ENCODE results near the gene LPAR2. TPM values are rescaled to one million over a fixed set of nuclear protein-coding genes. Genes with fewer than 3 reads are reported as not detected.
A peak's percentile ranks its signal among the peaks of the same experiment; 100 is the strongest.

The LPAR2 gene
- total RNA-seq, 4 donors from 2014 or later: 0.78 to 3.5 (median 2.3) TPM

DNA sequence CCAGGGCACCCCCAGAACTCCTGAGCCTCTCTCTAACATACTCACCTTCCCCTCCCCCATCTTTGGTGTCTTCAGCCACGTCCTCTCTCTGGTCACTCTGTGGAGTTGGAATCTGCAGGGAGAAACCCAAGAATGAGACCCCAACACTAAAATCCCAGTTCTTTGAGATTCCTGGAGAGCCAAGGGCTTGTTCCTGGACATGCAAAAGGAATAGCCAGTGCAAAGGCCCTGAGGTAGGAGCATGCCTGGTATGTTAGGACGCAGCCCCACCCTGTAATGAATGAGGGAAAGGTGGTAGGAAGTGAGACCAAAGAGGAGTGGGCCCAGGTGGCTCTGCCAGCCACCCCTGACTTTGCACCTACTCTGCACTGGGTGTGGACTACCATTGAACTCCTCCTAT is 2.4 kb upstream of the LPAR2 start:
- 100% methylated on average over 1 of the region's 2 CpGs; no CpG with 5 or more reads in 1 of the 2 donors for WGBS, 2 donors (ENCODE audit: low coverage in 1 of 2)
- H3K27ac ChIP-seq: no peak overlapping the region

DNA sequence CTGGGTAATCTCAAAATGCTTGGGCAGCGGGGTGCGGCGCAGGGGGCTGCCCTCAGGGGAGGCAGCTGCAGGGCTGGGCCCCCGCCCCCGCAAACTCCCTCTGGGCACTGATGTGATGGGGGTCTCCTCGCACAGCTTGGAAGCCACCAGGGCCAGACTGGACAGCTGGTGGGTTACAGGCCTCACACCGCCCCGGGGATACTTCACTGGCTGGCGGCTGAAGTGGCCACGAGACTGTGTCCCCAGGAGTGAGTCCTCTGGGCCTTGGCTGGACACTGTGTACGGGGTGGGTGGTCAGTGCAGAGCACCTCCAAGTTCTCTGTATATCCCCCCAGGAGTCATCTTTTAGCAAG is 2.0 kb upstream of the LPAR2 start:
- peaks cover 0 to 19% of the 10 kb centered on the region in 2 donors for H3K36me3 ChIP-seq
- H3K27ac ChIP-seq: no peak overlapping the region
- no peaks in the 10 kb centered on the region for H3K9me3 ChIP-seq
- peaks cover 30% of the 10 kb centered on the region for H3K27me3 ChIP-seq
- no peak overlapping the region for H3K4me3 ChIP-seq
- TF ChIP-seq POLR2AphosphoS5 (IDR thresholded peaks at IDR 0.05) (no peak), EP300 (IDR thresholded peaks at IDR 0.05) (no peak), CTCF (IDR thresholded peaks at IDR 0.05) (no peak), POLR2A (IDR thresholded peaks at IDR 0.05) (no peak)
- ATAC-seq: no peak
- 87% methylated on average over 3 of the region's 11 CpGs; no CpG with 5 or more reads in 1 of the 2 donors for WGBS, 2 donors (ENCODE audit: low coverage in 1 of 2)
- peaks cover 0 to 19% (median 13%) of the 10 kb centered on the region in 3 donors for H3K4me1 ChIP-seq

More for the DNA sequence above, 2.4 kb upstream of the LPAR2 start:
- Histone ChIP-seq H3K9me3 (no peaks in the 10 kb centered on the region), H3K4me1 (peaks cover 0 to 19% (median 13%) of the 10 kb centered on the region in 3 donors), H3K36me3 (peaks cover 0 to 23% of the 10 kb centered on the region in 2 donors), H3K27me3 (peaks cover 30% of the 10 kb centered on the region), H3K4me3 (no peak overlapping the region)
- TF ChIP-seq POLR2A (IDR thresholded peaks at IDR 0.05): no peak
- no peak for TF ChIP-seq CTCF (IDR thresholded peaks at IDR 0.05)
- TF ChIP-seq EP300 (IDR thresholded peaks at IDR 0.05): no peak
- TF ChIP-seq POLR2AphosphoS5 (IDR thresholded peaks at IDR 0.05): no peak
- ATAC-seq: no peak

DNA sequence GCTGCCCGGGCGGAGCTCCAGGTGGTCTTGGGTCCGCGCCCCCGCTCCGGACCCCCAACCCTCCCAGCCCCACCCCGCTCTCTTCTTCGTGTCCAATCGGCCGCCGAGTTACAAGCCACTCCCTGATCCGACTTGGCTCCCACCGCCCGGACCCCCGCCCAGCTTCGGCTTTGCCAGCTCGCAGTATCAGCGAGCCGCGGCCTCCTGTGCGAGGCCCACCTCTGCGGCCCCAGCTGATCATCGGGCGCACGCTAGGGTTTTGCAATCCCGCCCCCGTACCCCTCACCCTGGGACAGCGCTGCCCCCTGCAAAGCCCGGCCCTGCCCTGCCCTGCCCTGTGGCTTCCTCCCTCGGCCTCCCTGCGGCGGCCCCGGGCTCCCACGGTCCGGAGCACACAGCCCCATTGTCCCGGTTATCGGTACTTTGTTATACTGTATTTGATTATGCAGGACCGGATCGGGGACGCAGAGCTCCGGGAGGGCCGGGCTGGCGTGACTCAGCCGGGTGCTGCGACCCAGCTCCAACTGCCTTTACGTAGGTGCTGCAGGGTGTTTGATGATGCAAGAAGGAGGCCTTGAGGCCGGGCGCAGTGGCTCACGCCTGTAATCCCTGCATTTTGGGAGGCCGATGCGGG is 598 bp upstream of the LPAR2 start:
- Histone ChIP-seq H3K27me3 (peaks cover 30% of the 10 kb centered on the region), H3K4me3 (peak overlapping the region in 1 of 2 donors; percentile 55), H3K27ac (peak overlapping the region in 1 of 4 donors; percentile 22), H3K9me3 (no peaks in the 10 kb centered on the region), H3K4me1 (peaks cover 0 to 19% (median 13%) of the 10 kb centered on the region in 3 donors), H3K36me3 (peaks cover 0 to 5% of the 10 kb centered on the region in 2 donors)
- WGBS, 2 donors (ENCODE audit: low coverage in 1 of 2): no CpG with 5 or more reads among the region's 51 CpGs
- ATAC-seq: no peak
- TF ChIP-seq POLR2A (IDR thresholded peaks at IDR 0.05) (no peak), POLR2AphosphoS5 (IDR thresholded peaks at IDR 0.05) (no peak), EP300 (IDR thresholded peaks at IDR 0.05) (no peak)

DNA sequence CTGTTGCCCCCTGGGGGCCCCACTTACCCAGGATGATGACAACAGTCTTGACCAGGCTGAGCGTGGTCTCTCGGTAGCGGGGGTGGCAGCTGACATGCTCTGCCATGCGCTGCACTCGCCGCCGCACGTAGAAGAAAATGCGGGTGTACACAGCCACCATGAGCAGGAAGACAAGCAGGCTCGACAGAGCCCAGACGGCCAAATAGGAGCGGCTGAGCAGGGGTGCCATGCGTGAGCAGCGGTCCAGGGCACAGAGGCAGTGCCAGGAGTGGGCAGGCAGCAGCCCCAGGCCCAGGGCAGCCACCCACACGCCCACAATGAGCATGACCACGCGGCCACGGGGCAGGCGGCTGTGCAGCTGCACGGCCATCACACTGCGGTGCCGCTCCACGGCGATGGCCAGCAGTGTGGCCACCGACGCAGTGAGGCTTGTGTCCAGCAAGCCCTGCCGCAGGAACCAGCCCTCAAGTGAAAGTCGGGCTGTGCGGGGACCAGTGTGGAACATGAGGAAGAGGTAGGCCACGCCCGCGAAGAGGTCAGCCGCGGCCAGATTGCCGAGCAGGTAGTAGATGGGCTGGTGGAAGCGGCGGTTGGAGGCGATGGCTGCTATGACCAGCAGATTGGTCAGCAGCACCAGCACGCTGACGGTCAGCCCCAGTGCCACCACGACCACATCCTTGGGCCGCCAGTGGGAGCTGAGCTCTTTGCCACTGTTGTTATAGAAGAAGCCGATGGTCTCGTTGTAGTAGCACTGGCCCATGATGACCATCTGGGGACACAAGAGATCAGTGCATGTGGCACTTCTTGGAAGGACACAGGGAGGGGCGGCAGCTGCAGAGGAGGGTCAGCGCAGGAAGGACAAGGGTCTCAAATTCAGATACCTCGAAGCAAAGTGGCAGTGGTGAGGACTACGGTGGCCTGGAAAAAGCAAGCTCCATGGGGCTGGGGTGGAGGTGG is 1.2 kb downstream of the LPAR2 start:
- Histone ChIP-seq H3K27me3 (peaks cover 30% of the 10 kb centered on the region), H3K9me3 (no peaks in the 10 kb centered on the region), H3K36me3 (no peaks in the 10 kb centered on the region), H3K27ac (no peak overlapping the region), H3K4me1 (peaks cover 0 to 19% (median 13%) of the 10 kb centered on the region in 3 donors), H3K4me3 (no peak overlapping the region)
- ATAC-seq: no peak
- TF ChIP-seq CTCF (IDR thresholded peaks at IDR 0.05): no peak
- no peak for TF ChIP-seq EP300 (IDR thresholded peaks at IDR 0.05)
- no peak for TF ChIP-seq POLR2A (IDR thresholded peaks at IDR 0.05)
- TF ChIP-seq POLR2AphosphoS5 (IDR thresholded peaks at IDR 0.05): no peak
- WGBS, 2 donors (ENCODE audit: low coverage in 1 of 2): 87 to 100% methylated on average over 1 to 9 of the region's 48 CpGs

GRCh38 chr19:19624032-19624570 is 3.9 kb downstream of the LPAR2 start:
- Histone ChIP-seq H3K9me3 (no peaks in the 10 kb centered on the region), H3K36me3 (no peaks in the 10 kb centered on the region), H3K4me3 (no peak overlapping the region), H3K27me3 (peaks cover 30% of the 10 kb centered on the region), H3K27ac (no peak overlapping the region), H3K4me1 (peaks cover 0 to 21% (median 13%) of the 10 kb centered on the region in 3 donors)
- TF ChIP-seq POLR2A (IDR thresholded peaks at IDR 0.05): no peak
- TF ChIP-seq POLR2AphosphoS5 (IDR thresholded peaks at IDR 0.05): no peak
- WGBS, 2 donors (ENCODE audit: low coverage in 1 of 2): no CpG with 5 or more reads among the region's 19 CpGs
- no peak for ATAC-seq

Data from gastroesophageal sphincter (tissue), 4 donors.